H54 (cell line): ENCODE results near the gene TTI1.
"Not testable (repeated sequence)": the region's sequence is repeated elsewhere in the genome, so short reads cannot be mapped to it uniquely, and the experiment has no call there.

ENCODE experiments used
- DNase-seq: peaks from one replicate; pipeline ENCODE4 v3.0.0; 2011; ENCODE audit warnings: low spot score, mixed read lengths; ENCODE audit not compliant: insufficient read length
- FAIRE-seq: peaks from 3 replicates; lab custom pipeline; 2011; peaks lifted over from hg19 to GRCh38; lab: Jason Lieb, UNC
- POLR2A ChIP-seq: IDR thresholded peaks from 2 replicates; pipeline ENCODE4 v1.6.1; 2011; ENCODE audit warnings: low read depth, mild to moderate bottlenecking, low read length

Gene TTI1

DNA sequence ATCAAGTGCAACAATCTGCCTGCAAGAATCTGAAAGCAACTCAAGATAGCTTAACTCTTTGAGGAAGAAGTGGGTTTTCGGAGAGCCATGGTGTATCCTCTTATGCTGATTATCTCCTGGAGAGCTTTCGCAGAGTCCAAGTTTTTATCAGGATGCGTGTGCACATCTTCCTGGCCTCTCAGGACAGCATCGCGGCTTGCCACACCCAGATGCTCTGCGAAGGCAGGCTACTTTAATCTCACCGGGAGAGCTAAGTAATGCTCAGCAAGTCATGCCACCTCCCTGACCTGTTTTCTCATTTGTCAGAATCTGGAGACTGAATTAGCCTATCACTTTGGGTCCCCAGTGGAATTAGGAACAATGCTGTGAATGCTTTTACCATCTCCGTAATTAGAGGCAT lies 52.9 kb downstream of the TTI1 start:
- DNase-seq, result no peak
- TF ChIP-seq POLR2A, result no peak
- FAIRE-seq, result no peak

- no peak for DNase-seq
- no peak for FAIRE-seq
- no peak for TF ChIP-seq POLR2A
These were observed 54.0 kb downstream of the TTI1 start for GRCh38 chr20:37979021-37979985.

- DNase-seq (no peak), FAIRE-seq (no peak)
- no peak for TF ChIP-seq POLR2A
These were observed 55.5 kb downstream of the TTI1 start for GRCh38 chr20:37977786-37978185.

- no peak for TF ChIP-seq POLR2A
- no peak for FAIRE-seq
- no peak for DNase-seq
These were observed 55.9 kb downstream of the TTI1 start for GRCh38 chr20:37977338-37977737.

DNA sequence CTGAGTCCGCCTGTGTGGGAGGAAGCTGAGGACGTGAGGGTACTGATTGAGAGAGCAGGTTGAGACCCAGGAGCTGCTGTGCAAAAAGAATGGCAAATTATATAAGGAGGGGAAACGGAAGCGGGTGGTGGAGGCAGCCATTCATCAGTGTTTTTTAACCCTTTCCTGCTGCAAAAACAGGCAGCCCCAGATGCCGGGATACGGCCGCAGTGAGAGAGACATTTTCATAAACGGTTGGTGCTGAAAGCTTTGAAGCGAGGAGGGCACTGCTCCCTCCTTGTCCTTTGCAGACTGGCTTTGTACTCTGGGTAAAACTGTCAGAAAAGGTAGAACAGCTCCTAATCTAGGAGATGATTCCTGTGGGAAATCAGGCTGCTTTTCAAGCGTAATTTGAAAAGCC lies 56.4 kb downstream of the TTI1 start:
- DNase-seq (no peak), FAIRE-seq (no peak)
- TF ChIP-seq POLR2A, result no peak

DNA sequence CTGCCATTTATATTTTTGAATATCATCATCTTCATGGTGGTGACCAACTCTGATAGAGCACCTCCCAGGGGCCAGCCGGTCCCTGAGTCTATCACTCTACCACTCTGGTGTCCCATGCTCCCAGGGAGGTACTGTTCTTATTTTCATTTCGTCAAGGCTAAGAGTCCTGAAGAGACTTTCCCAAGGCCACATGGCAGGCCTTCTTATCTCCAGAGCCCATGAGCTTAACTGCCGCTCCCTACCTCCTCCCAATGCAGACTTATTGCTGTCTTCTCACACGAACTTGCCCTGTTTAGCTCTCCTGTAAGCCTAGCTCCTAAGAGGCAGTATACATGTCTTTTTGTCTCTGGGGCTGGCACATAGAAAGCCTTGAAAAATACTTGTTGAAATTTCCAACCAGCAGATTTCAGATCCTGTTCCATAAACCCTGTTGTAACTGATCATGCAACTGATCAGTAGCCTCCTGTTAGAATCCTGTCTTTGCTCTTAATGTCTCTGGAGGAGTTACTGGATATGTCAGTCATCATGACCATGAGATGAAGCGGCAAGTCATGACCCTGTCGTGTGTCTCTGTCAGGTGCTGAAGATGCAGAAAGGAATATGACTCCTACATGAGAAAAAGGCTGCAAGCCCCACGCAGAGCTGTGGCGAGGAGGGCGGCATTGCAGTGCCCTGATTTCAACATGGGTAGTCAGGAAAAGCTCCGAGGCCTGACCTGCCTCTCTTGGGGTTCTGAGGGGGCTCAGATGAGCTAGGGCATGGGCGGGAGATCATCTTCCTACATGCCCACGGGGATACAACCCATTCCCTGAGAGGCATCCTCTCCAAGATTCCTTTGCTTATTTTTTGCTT lies 60.0 kb downstream of the TTI1 start:
- TF ChIP-seq POLR2A, result no peak
- DNase-seq (no peak), FAIRE-seq (no peak)

DNA sequence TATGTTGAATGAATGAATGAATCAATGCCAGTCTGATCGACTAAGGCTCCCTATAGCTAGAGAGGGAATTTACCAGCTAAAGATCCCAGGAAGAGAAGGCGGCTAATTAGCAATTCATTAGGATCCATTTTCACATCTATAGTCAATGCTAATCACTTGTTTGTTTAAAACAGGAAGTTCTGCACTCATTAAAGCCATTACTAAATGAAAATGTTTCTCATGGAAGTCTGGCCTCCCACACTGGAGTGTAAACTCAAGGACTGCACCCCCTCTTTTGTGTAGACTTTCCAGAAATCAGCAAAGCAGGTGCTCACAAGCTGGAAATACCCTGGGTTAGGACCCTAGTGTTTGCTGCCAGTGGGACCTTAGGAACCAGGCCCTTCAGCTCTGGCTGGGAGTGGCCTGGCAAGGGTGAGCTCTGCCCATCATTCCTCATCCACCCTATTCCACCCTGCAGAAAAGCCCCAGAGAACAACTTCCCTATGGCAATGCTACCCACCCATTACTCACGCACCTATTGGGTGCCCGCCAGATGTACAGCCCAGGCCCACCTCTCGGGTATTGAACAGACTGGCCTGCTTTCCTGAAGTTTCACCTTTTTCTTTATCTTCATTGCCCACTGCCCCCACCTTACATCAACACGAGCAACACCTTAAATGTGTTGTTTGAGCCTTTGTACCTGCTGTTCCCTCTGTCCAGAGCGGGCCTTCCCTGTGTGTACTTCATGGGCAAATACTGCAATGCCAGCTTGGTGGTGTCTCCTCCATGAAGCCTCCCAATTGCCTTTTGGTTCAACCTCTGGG lies 60.8 kb downstream of the TTI1 start:
- DNase-seq, result no peak
- TF ChIP-seq POLR2A, result no peak
- no peak for FAIRE-seq

- no peak for DNase-seq
- FAIRE-seq, result no peak
- TF ChIP-seq POLR2A, result no peak
These were observed 61.6 kb downstream of the TTI1 start for GRCh38 chr20:37971561-37972127.

- TF ChIP-seq POLR2A, result no peak
- no peak for DNase-seq
- FAIRE-seq, result no peak
These were observed 62.4 kb downstream of the TTI1 start for GRCh38 chr20:37970856-37971245.

DNA sequence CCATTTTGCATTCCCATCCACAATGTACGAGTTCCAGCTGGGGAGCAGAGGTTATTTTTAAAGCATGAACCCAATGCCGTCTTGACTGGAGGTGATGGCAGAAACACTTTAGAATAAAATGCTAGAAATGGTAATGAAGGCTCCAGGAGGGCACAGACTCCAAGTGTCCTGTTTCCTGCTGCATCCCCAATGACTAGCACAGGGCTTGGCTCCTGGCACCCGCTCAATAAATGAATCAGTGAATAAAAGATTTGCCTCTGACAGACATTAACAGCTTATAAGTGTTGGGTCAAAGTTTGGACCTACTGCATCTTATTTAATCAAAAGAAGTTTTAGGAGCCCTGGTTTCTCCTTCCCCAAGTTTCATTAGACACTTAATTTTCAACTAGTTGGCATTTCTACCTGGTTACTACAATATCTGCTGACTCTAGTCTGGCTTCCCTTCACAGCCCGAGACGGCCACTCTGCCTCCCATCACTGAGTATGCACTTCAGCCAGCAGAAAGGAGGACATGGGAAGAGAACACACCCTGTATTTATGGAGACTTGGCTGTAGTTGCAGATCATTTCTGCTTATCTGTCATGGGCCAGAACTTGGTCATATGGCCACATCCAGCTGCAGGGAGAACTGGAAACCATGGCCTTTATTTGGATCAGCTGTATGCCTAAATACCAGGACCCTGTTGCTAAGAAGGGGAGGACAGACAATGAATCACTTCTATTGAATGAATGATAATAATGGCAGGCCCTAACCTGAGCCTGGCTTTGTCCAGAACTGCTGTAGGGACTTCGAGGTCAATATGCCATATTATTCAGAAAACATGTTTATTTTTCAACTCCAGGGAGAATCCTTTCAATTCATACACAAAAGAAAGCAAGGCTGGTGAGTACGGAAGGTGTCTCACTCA lies 63.1 kb downstream of the TTI1 start:
- DNase-seq (no peak), FAIRE-seq (no peak)
- no peak for TF ChIP-seq POLR2A

- TF ChIP-seq POLR2A, result no peak
- FAIRE-seq, result no peak
- no peak for DNase-seq
These were observed 64.3 kb downstream of the TTI1 start for GRCh38 chr20:37968841-37969401.

DNA sequence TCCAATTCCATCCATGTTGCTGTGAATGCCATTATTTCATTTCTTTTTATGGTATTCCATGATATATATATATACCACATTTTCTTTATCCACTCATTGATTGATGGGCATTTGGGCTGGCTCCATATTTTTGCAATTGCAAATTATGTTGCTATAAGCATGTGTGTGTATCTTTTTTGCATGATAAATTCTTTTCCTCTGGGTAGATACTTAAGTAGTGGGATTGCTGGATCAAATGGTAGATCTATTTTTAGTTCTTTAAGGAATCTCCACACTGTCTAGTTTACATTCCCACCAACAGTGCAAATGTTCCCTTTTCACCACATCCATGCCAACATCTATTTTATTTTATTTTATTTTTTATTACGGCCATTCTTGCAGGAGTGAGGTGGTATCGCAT lies 69.8 kb downstream of the TTI1 start:
- not testable (repeated sequence) for FAIRE-seq

More for the DNA sequence above, 69.8 kb downstream of the TTI1 start:
- DNase-seq, result not testable (repeated sequence)
